HG03039 (cell line): ENCODE results near the gene TAPT1.

ENCODE experiments used
- ATAC-seq: cut with Tn5 transposase; IDR thresholded peaks from one replicate; pipeline ENCODE4 v1.9.1; 2021; ENCODE audit warnings: mild to moderate bottlenecking, moderate library complexity; ENCODE audit not compliant: unreplicated experiment

Gene TAPT1

DNA sequence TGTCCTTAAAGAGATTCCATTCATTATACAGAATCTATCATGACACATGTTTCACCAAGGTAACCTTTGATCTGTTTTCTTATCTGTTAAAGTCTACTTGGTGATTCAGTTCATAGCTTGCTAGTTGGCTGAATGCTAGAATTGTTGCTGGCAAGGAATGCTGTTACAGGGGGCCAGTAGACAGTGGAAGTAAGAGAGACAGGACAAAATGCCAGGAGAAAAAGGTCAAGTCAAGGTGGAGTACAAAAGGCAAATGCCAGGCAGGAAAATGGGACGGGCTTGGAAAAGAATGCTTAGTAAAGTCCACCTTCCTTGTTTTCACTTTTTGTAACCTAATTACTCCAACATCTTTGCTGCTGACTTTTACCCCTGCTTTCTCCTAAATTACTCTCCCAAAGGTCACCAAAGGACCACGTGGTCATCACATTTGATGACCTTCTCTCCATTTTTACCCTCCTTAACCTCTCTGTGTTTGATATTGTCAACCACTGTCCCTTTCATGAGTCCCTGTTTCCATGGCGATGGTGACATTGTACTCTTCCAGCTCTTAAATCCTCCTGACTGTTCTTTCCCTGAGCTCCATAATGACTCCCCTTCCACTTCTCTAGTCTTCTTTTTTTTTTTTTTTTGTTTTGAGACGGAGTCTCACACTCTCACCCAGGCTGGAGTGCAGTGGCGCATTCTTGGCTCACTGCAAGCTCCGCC lies 24.5 kb upstream of the TAPT1 start:
- ATAC-seq: no peak

DNA sequence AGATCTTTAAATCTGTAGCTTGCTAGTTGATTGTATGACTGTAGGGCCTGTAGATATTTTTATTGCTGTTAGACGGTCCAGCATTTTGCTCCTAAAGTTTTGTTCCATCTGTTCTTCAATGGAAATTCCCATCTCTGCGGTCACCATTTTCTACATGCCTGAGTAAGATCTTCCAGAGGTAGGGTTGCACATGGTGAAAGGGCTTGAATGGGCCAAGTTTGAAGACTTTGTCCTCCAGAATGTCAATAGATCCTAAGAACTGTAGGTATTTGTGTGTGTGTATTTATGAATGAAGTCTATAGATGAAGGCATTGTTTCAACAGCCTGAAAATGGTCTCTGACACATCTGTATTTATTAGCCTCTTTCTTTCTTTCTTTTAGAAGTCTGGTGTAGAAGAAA lies 22.3 kb upstream of the TAPT1 start:
- ATAC-seq: no peak

DNA sequence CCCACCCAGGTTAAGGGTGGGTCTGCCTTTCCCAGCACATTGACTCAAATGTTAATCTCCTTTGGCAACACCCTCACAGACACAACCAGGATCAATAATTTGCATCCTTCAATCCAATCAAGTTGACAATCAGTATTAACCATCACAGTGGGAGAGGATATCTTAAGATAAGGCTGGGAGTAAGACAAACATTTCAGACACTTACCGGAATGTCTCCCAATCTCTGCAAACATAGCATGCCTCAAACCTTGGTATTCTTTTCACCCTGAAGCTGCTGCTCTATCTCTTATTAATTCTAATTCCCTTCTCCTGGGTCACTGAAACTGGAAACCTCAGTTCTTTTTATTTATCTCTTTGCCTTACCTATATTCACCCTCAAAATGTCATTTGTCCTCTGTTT lies 19.0 kb upstream of the TAPT1 start:
- ATAC-seq: no peak

DNA sequence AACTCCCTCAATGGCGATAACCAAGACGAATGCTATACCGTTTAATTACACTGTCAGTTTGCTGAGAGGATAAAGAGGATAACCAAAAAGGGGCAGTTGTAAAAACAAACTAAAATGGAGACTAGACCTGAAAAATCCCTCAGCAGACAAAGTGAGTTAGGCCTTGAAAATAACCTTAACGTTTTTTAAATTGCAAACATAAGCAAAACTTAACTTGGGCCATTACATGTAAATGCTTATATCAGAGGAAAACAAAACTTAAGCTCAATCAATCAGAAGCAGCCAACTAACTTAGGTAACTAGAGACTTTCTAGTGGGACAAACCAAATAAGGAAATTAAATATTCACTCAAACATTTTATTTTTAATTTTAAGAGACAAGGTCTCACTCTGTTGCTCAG lies 17.0 kb upstream of the TAPT1 start:
- no peak for ATAC-seq

DNA sequence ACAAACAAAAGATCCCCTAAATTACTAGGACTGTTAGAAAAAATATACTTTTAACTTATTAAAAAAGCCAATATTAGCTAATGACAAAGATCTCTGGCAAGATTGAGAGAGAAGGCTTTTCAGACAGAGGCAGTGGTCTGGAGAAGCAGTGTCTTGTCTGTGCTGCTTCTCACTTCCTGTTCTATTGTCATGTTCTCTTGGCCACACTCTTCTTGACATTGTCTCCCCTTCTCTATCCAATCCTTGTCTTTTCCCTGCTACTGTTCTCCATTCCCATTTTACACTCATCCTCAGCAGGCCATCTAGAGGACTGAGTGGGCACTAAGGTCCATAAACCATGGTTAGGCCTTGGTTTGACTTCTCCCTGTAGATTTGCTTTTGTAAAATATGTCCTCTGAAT lies 14.0 kb upstream of the TAPT1 start:
- no peak for ATAC-seq

DNA sequence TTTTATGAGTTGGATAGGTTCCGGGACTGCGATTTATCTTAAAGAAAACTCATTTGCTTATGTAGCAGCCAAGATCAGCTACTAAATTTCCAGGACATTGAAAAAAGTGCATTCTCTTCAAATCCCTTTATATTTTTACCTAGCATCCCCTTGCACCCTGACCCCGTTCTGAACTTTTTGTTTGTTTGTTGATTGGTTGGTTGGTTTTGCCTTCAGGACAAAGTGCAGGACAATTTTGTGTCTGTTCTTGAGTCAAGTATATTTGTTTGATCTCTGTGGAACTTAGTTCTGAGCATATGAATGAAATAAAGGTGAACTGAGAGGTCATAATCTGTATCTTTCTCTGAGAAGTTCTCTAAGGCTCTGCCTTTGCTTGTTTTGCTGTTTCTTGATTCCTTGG lies 12.8 kb upstream of the TAPT1 start:
- no peak for ATAC-seq

DNA sequence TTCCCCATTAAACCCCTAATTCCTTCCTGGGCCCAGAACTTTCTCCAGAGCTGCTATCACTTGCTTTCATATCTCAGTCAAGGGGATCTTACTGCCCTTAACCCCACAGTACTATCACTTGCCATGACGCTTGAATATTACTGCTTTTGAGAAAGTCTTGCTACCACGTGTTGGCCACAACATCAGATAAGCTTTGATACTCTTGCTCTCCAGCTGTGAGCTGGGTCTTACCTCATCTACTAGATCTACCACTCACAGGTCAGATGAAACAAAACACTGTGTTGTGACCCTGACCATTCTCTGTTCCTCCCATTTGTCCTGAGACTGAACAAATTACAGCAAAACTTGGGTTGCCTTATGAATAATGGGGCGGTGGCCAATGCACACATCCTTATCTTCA lies 12.1 kb upstream of the TAPT1 start:
- ATAC-seq: no peak

DNA sequence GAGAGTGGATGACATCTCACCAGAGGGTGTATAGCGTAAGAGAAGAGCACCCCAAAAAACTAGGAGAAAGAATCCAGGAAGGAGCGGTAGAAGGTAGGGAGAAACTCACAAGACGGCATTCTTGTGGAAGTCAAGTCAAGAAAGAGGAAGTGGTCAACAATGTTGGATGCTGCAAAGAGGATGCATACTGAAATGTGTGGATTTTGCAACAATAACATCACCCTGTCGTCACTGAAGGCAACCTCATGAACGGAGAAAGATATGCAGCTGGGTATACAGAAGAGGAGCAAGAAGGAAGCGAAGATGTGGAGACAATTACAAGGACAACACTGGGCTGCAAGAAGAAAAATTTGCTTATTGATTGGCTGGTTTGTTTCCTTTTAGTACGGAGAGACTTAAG lies 11.4 kb upstream of the TAPT1 start:
- no peak for ATAC-seq

DNA sequence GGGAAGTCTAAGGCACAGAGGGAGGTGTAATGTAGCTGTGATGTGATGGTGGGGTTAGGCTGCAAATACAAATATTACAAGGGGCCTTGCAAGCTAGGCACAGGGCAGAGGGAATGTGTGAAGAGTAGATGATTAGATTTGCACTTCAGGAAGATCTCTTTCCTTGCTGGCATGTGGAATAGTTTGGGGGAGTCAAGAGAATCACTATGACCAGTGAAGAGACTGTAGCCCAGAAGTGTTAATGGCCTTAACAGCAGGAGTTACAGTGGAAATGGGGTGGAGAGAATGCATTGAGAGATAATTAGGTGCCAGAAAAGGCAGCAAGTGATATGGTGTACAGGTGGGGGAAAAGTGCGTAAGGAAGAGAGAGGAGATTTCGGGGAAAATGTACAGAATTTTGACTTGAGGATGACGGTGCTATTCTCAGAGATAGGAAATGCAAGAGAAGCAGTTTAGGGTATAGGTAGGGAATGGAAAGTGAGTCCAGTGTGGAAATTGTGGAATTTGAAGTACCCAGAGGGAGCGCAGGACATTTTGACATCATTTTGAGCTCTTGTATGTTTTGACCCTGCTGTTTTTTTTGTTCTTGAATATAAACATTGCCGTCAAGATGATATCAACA lies 10.2 kb upstream of the TAPT1 start:
- no peak for ATAC-seq

DNA sequence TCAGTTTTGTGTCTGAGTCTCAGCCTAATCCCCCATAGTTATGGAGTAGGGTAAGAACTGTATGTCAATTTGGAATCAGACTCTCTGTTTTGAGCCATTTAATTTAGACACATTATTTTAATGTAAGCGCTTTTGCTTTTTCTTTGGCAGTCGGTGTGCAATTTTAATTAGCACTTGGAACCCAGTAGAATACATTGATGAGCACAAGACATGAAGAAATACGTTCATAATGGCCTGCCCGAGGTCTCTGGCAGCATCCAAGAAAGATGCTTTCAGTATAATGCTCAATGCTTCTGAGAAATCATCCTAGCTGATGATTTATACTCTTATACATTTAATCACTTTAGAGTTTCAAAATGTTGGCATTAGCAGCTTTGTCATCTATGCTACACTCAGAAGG lies 8.9 kb upstream of the TAPT1 start:
- ATAC-seq: no peak

DNA sequence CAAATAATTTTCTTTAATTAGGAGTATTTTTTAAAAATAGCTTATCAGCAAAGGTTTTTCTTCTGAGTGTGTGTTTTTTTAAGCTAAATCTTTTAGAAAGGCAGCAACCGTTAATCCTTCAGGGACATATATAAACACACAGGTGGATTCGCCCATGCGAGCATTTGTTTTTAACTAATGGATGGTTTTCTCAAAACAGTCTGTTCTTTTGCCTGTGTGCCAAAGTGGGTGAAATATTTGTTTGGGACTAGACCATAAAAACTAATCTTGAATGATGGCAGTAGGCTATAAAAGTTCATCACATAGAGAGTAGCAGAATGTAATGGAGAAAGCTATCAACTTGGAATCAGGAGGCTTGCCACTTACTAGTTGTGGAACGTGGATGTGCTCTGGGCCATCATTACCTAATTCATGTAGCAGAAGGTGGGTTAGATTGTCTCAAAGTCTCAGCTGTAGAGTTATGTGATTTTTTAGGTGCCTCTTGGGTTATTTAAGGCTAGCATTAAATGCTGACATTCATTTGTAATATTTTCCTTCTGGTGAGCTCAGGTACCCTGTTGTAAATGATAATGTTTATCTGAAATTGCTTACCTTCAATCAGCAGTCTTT lies 7.4 kb upstream of the TAPT1 start:
- ATAC-seq: no peak

DNA sequence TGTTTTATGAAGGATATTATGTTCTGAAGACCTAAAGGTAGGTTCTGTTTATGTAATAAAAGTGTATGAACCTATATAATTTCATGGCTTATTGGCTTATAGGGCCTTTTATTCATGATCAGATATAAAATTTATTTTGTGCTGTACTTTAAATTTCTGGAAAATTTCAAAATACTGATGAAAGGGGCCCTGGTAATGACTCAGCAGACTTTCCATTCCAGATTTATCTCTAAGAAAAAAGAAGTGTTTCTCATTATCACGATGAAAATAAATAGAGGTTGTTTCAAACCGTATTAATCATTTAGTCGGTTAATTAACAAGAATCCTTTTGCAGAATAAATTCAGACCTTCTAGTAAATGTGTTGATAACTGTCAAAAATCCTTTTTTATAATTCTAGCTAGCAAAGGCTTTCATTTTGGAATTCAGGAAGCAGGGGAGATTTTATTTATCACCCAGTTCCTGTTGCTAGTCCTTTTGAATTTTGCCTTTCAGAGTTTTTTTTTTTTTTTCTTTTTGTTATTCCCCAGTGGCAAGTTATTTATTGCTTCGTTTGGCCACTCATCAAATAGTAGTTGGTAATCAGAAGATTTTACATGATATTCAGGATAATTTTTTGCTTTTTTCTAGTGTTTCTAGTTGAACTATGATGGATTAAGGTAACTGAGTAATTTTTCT lies 5.4 kb upstream of the TAPT1 start:
- no peak for ATAC-seq

DNA sequence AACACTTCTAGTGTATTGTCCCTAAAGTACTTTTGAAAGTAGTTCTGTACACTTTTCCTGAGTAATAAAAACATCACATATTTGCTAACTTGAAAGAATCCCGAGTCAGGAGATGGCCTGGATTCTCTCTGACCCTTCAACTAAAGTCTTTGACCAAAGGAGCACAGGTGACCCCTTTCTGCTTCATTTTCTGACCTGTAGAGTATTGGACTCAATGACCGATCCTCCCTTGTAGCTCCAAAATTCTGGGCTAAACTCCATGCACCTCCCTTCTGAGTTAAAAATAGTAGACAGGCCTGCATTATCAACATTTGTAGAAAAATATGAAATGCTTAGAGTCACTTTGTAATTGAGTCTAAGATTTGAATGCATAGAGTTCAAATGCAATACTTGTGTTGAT lies 4.0 kb upstream of the TAPT1 start:
- no peak for ATAC-seq

DNA sequence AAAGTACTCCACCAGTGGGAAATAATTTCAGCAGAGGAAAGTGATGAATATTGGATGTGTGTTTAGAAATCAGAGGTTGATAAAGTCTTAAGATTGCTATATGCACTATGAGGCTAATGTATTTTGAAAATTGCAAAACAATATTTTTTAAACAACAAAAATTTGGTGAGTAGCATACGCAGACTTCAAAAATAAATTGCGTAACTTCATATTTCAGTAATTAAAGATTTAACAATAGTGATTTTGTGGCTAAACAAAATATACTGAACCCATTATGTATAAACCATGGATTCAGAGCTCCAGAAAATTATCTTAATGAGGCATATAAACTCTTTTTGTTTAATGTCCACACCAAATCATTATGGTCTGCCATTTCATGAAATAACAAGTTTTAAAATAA lies 3.3 kb upstream of the TAPT1 start:
- ATAC-seq: no peak

DNA sequence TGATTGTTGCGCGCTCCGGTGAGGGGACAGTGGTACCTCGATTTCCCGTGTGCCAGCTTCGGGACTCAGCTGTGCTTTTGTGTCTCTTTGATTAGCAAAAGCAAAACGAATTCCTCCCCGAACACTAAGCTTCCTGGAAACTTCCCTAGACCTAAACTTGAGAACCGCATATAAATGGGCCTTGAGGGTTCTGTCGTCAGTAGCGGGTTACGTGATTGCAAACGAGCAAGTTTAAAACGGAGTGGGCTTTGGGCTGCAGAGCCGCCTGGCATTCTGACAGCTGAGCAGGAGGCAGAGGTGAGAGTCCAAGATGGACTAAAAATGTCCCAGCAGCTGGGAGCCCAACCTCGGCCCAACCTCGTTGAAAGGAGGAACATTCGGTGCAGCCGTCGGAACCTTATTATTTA lies 1.2 kb upstream of the TAPT1 start:
- ATAC-seq: no peak

DNA sequence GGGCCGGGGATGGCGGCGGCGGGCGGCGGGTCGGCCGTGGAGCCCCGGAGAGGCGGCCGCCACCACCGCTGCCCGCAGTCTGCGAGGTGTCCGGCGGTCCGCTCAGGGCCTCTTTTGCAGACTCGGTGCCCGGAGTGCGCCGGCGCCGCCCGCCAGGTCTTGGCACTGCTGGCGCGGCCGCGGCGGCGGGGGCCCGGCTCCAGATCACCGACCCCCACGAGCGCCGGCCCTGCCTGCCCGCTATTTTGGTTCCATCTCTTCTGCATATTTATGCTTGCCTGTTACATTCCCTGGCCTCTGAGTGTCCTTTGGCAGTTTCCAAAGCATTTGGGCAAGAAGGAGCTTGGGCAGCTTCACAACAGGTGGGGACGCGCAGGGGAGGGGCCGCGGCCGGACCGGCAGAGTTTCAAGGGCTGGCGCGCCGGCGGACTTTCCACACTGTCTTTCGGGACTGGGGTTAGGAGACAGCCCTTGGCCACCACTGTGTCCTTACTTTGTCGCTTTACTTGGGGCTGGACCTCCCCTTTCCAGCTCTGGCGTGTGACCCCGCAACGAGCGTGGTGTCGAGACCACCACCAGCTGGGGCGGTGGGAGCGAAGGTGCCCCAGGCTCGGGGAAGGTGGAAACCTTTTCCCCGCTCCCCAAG lies 668 bp upstream of the TAPT1 start:
- peak; percentile 39 for ATAC-seq

DNA sequence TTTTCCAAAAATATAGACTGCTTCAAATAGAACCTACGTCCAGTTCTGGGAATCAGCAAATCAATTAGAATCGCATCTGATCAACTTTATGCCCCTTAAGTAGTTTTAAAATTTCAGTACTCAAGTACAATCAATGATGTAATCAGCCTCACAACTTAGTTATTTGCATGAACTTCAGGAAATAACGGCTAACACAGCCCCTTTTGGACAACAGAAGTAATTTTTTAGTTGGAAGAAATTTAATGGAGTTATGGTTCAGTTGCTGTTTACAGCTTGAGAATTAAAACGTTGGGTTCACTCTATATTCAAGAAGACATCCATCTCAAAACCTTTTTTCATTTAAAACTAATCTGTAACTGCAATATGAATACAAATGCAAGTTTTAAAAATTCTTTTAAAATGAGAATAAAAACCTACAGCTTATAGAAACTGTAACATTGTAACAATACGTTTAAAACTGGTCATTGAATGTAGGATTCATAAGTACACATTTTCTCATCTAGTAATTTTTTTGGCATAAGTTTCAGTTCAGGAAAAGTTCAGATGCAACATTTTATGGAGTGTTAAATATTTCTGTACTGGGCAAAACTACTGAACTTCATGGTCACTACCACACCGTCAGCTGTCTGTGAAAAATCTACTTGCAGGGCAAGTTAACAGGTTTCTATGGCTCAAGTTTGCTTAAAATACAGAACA lies 956 bp downstream of the TAPT1 start:
- ATAC-seq: no peak

DNA sequence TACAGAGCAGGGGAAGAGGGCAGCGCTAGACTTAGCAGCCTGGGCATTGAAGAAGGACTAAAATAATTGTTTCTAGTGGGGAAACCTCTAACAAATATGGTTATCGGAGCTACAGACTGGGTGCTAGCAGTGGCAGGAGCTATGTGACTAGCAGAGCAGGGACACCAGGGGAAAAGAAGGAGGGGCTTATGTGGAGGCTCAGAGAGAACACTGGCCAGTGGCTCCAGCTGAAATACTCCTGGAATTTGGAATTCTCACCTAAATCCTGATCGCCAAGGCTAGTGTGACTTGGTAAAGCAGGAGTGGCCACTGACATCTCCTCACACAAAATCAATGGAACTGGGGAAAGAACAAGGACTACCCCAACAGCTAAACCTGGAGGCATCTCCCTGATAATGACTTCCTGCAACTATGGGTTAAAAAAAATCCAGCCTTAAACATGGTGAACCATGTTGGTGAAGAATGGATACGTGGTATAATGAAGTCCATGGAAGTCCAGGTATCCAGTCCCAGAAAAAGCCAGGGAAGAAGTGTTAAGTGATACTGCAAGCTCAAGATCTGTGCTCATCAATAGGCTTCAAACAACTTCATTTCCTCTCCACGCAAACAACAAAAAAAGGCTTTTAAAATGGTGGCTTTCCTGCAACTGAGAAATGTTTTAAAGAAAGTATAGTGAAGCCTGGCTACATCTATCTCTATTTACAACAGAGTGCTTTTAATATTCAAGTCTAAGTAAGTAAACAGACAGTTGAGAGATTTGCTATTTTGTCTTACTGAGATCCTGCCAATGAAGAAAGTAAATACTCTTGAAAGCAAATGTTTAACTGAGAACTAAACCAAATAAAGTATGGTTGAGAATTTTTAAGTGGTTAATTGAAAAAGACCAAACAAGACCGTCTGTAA lies 1.8 kb downstream of the TAPT1 start:
- ATAC-seq: no peak

DNA sequence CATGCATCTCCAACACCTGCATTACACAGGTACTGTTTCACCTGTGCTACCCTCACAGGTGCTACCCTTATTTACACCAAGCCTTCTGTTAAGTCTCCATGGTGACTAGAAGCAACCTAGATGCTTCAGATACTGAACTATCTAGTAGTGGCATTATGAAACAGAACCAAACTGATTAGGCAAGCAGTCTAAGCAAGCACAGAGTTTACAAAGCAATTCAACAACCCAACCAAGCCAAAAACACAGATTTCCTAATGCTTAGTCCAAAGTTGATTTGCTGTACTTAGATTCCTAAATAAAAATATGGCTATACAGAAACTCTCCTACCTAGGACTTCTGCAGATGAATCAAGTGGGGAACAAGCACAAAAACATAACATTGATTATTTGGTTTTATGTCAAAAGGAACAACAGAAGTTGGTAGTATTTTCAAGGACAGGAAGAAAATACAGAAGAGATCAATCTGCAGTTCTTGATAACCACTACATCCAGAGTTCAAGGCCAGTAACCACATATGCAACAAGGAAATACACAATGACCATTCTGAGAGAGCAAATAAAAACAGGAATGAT lies 3.2 kb downstream of the TAPT1 start:
- no peak for ATAC-seq

DNA sequence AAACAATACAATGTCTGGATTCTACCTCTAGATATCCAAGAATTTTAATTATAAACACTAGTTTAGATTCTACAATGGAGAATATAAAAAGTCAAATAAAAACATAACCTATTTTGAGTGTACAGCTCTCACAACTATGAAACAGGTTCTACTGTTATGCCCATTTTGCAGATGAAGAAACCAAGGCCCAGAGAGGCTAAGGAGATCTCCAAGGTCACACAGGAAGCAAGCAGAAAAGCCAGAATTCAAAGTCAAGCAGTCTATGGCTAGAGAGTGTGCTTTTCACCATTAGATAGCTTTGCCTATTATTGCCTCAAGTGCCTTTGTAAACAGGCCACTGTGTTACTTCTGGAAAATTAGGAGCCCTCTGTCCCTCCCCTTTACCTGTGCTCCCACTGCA lies 7.3 kb downstream of the TAPT1 start:
- ATAC-seq: no peak
